ENCODE measurements around the gene NRTN.

DNA sequence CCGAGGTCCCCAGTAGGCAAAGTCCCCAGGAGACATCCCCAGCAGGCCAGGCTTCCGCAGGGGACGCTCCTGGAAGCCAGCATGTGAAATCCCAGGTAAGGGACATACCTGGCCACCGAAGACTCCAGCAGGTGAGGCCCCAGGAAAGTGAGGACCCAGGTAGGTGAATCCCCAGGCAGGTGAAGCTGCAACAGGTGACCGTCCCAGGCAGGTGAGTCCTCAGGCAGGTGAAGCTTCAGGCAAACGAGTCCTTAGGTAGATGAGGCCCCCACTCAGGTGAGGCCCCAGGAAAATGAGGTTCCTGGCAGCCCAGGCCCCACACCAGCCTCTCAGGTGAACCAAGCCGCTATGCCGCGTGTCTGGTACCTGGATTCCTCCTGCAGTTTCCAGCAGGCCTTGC is 26.3 kb downstream of the NRTN start:
- no peak for TF ChIP-seq EZH2 (IDR thresholded peaks at IDR 0.05; ENCODE audit: borderline replicate concordance, insufficient read depth, low read depth, low read length, poor library complexity, severe bottlenecking)
- TF ChIP-seq, protein P1, sequence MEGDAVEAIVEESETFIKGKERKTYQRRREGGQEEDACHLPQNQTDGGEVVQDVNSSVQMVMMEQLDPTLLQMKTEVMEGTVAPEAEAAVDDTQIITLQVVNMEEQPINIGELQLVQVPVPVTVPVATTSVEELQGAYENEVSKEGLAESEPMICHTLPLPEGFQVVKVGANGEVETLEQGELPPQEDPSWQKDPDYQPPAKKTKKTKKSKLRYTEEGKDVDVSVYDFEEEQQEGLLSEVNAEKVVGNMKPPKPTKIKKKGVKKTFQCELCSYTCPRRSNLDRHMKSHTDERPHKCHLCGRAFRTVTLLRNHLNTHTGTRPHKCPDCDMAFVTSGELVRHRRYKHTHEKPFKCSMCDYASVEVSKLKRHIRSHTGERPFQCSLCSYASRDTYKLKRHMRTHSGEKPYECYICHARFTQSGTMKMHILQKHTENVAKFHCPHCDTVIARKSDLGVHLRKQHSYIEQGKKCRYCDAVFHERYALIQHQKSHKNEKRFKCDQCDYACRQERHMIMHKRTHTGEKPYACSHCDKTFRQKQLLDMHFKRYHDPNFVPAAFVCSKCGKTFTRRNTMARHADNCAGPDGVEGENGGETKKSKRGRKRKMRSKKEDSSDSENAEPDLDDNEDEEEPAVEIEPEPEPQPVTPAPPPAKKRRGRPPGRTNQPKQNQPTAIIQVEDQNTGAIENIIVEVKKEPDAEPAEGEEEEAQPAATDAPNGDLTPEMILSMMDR (IDR thresholded peaks at IDR 0.05), result no peak

Data from B cell (primary cell).